ENCODE data around the gene ZNF532. TPM values are rescaled to one million over a fixed set of nuclear protein-coding genes. Genes with fewer than 3 reads are reported as not detected.
"Not testable (repeated sequence)": the region's sequence is repeated elsewhere in the genome, so short reads cannot be mapped to it uniquely, and the experiment has no call there.

ZNF532 gene
- total and polyA plus RNA-seq, 2 of the 13 experiments (the other 11 are each of a cell fraction or from before 2014, with no cell fraction given) = not detected

- Histone ChIP-seq H2AFZ (ENCODE audit: low read length) (no peak overlapping the region), H3K4me3 (replicated peaks in 1 of 3; ENCODE audit: insufficient read depth in 1 of 3, low read depth in 2 of 3, low read length in 3 of 3) (no peak overlapping the region), H3K79me2 (ENCODE audit: insufficient read depth, low read length) (no peaks in the 10 kb centered on the region), H3K9me3 (ENCODE audit: low read length) (no peaks in the 10 kb centered on the region), H3K9ac (ENCODE audit: insufficient read depth, low read depth, low read length) (no peak overlapping the region), H4K20me1 (ENCODE audit: insufficient read depth, low read length) (no peaks in the 10 kb centered on the region), H3K4me1 (ENCODE audit: insufficient read depth, low read length) (no peaks in the 10 kb centered on the region), H3K27ac (ENCODE audit: extremely low read length, insufficient read depth, low read length) (no peak overlapping the region), H3K27me3 (ENCODE audit: control insufficient read depth in 1 of 2, insufficient read depth in 2 of 2, low read length in 2 of 2) (peaks cover 5 to 71% of the 10 kb centered on the region in 2 experiments), H3K36me3 (replicated peaks in 1 of 2; ENCODE audit: control insufficient read depth in 1 of 2, insufficient read depth in 2 of 2, low read length in 2 of 2) (no peaks in the 10 kb centered on the region), H3K4me2 (ENCODE audit: low read depth, low read length) (no peak overlapping the region)
- no peak for DNase-seq (ENCODE audit: low spot score)
- 0% methylated on average over 1 of the region's 1 CpG for WGBS (ENCODE audit: low lambda C conversion rate)
- no peak for FAIRE-seq
- ChIA-PET POLR2A (no interaction called here), CTCF (ENCODE audit: low intra/inter-chr PET ratio, low total read pairs) (no interaction called here)
- ATAC-seq = no peak
- TF ChIP-seq ZNF205 (CRISPR knock-in tag; IDR thresholded peaks at IDR 0.05) (no peak), BCL3 (CRISPR knock-in tag; IDR thresholded peaks at IDR 0.05) (no peak), ZNF234 (CRISPR knock-in tag; conservative IDR thresholded peaks at IDR 0.05) (no peak), IKZF4 (CRISPR knock-in tag; IDR thresholded peaks at IDR 0.05; ENCODE audit: borderline replicate concordance, low read depth, not compliant biosample characterization) (no peak), CEBPB (IDR thresholded peaks at IDR 0.05; ENCODE audit: borderline replicate concordance, low read depth, low read length) (no peak), TEF (CRISPR knock-in tag; IDR thresholded peaks at IDR 0.05) (no peak), ZNF562 (CRISPR knock-in tag; IDR thresholded peaks at IDR 0.05; ENCODE audit: borderline replicate concordance) (no peak), CTCF (CRISPR knock-in tag; IDR thresholded peaks at IDR 0.05) (no peak), ZBTB20 (CRISPR knock-in tag; IDR thresholded peaks at IDR 0.05; ENCODE audit: borderline replicate concordance, low read depth) (no peak), TSC22D2 (CRISPR knock-in tag; IDR thresholded peaks at IDR 0.05; ENCODE audit: borderline replicate concordance) (no peak)
- BruUV-seq (replicated peaks) = no TSS peak
- intact Hi-C loops (cut with micrococcal nuclease; ENCODE audit: unreplicated experiment) (no loop called here), in situ Hi-C loops (cut with HindIII; ENCODE audit: extremely low pct_ligation_motif_present, low pct_unique_long_range_greater_than_20kb) (no loop called here)
Measured at GRCh38 chr18:58915995-58916394, 51.3 kb downstream of the ZNF532 start.

GRCh38 chr18:58919934-58920333 is 55.3 kb downstream of the ZNF532 start:
- BruUV-seq (replicated peaks); in situ Hi-C loops (cut with HindIII; ENCODE audit: extremely low pct_ligation_motif_present, low pct_unique_long_range_greater_than_20kb); intact Hi-C loops (cut with micrococcal nuclease; ENCODE audit: unreplicated experiment); H4K20me1 ChIP-seq (ENCODE audit: insufficient read depth, low read length); H3K9ac ChIP-seq (ENCODE audit: insufficient read depth, low read depth, low read length); FAIRE-seq; DNase-seq (ENCODE audit: low spot score); CTCF ChIA-PET (ENCODE audit: low intra/inter-chr PET ratio, low total read pairs); H2AFZ ChIP-seq (ENCODE audit: low read length); H3K4me2 ChIP-seq (ENCODE audit: low read depth, low read length); H3K4me1 ChIP-seq (ENCODE audit: insufficient read depth, low read length); ATAC-seq; POLR2A ChIA-PET; H3K4me3 ChIP-seq (replicated peaks in 1 of 3; ENCODE audit: insufficient read depth in 1 of 3, low read depth in 2 of 3, low read length in 3 of 3); H3K79me2 ChIP-seq (ENCODE audit: insufficient read depth, low read length); H3K27ac ChIP-seq (ENCODE audit: extremely low read length, insufficient read depth, low read length); H3K36me3 ChIP-seq (replicated peaks in 1 of 2; ENCODE audit: control insufficient read depth in 1 of 2, insufficient read depth in 2 of 2, low read length in 2 of 2); H3K9me3 ChIP-seq (ENCODE audit: low read length): not testable (repeated sequence)
- WGBS (ENCODE audit: low lambda C conversion rate) = 20% methylated on average over 9 of the region's 16 CpGs
- H3K27me3 ChIP-seq (ENCODE audit: control insufficient read depth in 1 of 2, insufficient read depth in 2 of 2, low read length in 2 of 2) = peaks cover 6 to 72% of the 10 kb centered on the region in 2 experiments
